HG02623 (cell line): ENCODE results near the gene TTI1.

Source experiments
- ATAC-seq: cut with Tn5 transposase; IDR thresholded peaks from one replicate; pipeline ENCODE4 v1.9.1; 2021; ENCODE audit warnings: moderate library complexity; ENCODE audit not compliant: unreplicated experiment

Gene TTI1

GRCh38 chr20:37989601-37990295 lies 43.5 kb downstream of the TTI1 start:
- ATAC-seq = no peak

- ATAC-seq = no peak
Observed at GRCh38 chr20:37988306-37988954, 44.8 kb downstream of the TTI1 start.

GRCh38 chr20:37987602-37988290 lies 45.5 kb downstream of the TTI1 start:
- no peak for ATAC-seq

DNA sequence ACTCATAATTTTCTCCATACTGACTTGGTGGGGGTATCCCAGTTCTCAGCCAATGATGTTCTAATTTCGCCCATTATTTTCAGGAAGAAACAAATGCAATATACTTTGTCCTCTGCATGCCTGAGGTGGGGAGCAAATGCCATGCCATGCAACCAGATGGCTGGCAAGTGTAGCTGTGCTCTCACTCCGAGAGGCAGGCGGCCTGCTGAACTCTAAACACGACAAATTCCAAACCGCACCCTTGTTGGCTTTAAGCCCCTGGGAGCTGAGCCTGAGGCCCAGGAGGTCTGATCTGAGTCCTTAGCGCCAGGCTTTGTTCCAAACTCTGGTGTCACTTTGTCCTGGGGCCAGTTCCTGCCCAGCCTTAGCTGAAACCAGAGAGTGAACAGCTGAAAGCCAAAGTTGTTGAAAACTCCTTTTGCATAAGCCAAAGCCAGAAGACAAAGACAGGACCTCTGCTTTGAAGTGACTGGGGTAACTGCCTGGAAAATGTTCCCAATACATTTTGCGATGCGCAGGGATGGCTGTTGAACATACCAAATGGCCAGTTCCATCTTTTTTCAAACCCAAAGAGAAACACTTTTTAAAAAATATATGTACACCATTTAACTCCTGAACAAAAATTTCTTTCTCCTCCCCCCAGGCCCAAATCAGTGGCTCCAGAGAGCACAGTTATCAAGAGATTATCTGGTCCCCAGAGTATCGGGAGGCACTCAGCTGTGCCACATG lies 46.2 kb downstream of the TTI1 start:
- no peak for ATAC-seq

- no peak for ATAC-seq
Observed at GRCh38 chr20:37986044-37986858, 47.0 kb downstream of the TTI1 start.

GRCh38 chr20:37984018-37984785 lies 49.1 kb downstream of the TTI1 start:
- no peak for ATAC-seq

DNA sequence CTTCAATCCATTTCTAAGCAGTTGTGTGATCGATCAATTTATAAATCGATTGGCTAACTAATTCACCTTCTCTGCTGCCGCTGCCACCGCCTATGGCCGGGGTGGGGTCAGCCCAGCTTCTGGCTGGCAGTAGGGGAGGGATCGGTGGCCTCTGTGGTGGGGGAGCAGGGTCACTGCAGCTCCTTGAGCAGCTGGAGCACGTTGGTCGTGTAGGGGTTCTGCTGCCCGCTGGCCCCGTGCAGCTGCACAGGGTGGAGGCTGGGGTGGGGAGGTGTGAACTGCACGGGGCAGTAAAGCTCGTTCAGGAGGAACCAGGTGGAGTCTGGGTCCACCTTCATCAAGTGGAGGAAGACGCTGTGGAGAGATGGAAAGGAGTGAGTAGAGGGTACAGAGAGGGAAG lies 50.0 kb downstream of the TTI1 start:
- ATAC-seq = no peak

DNA sequence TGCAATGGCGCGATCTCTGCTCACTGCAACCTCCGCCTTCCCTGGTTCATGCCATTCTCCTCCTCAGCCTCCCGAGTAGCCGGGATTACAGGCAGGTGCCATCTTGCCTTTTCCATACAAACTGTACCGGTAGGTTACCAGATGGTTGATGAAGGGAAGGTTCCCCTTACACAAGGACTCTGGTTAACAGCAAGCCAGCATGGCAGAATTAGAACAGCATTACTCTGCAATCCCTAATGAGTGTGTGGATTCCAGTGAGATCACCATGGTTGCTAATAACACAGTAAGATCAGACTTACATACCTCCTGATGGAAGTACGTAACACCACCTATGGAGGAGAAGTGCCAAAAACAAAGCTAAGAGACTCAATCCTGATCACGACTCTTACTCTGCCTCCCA lies 51.7 kb downstream of the TTI1 start:
- ATAC-seq = no peak

DNA sequence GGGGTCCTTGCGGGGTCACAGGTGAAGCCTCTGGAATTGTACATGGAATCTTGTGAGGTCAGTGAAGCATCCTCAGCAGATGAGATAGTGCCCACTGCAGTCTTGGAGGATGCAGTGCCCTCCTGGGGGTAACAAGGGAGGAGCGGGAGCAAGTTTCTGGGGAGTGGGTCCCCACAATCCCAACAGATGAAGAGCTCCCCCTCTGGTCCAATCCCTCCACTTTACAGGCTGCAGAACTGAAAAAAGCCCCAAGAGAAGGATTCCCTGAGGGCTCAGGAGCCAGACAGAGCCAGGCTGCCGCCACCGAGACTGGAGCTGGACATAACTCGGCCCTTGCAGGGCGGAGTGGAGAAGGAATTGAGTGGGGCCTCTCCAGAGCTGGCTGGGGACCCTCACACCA lies 52.4 kb downstream of the TTI1 start:
- ATAC-seq = no peak

DNA sequence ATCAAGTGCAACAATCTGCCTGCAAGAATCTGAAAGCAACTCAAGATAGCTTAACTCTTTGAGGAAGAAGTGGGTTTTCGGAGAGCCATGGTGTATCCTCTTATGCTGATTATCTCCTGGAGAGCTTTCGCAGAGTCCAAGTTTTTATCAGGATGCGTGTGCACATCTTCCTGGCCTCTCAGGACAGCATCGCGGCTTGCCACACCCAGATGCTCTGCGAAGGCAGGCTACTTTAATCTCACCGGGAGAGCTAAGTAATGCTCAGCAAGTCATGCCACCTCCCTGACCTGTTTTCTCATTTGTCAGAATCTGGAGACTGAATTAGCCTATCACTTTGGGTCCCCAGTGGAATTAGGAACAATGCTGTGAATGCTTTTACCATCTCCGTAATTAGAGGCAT lies 52.9 kb downstream of the TTI1 start:
- ATAC-seq = no peak

DNA sequence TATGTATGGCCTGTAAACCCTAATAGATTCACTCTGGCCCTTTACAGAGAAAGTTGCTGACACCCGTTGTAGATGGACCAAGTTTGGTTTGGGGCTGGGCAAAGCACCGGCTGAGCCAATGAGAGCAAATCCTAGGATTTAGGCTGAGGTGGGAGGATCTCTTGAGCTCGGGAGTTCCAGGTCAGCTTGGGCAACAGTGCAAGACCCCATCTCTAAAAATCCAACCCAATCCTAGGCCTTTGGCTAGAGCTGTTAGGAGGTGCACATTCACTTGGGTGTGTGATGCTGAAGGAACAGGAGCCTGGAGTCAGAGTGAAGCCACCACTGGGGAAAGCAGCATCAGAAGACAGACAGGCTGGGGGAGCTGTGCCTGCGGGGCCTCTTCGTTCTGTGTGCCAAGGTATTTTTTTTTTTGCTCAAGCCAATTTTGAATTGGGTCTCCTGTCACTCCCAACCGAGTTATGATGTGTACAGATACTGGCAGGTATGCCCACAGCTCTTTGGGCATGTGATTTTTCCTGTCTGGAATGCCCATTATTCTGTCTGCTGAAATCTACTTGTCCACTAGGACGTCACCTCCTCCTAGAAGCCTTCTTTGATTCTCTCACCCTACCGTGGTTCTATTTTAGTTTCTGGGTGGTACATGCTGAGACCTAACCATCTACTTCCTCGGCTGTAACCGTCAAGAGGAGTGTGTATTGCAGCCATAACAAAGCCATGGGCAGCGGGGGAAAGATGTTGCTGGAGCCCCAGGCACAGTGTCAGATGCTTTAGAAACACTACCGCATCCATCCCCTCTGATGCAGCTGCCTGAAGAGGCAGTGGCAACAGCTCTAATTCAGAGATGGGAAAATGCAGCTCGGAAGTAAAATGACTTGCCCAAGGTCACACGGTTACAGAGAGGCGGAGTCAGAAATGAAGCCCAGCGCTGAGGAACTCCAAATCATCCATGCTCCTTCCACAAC lies 54.0 kb downstream of the TTI1 start:
- ATAC-seq = no peak

DNA sequence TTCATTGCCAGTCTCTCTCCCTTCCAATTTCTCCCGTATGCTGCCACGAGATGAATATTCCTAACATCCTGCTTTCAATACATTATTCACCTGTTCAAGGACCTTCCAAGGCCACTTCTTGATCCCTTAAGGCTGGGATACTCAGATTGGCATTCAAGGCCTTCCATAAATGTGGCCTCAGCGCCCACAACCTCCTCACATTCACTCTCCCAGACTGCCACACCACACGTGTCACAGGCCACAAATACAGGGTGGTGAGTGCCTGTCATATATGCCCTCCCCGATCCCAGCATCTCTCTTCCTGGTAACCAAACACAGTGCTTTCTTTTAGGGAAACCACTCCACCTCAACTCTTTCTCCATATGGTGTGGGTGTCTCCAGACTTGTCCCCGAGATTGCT lies 55.5 kb downstream of the TTI1 start:
- no peak for ATAC-seq

GRCh38 chr20:37977338-37977737 lies 55.9 kb downstream of the TTI1 start:
- no peak for ATAC-seq

GRCh38 chr20:37976887-37977286 lies 56.4 kb downstream of the TTI1 start:
- ATAC-seq = no peak

GRCh38 chr20:37973059-37973910 lies 60.0 kb downstream of the TTI1 start:
- no peak for ATAC-seq

- no peak for ATAC-seq
Observed at GRCh38 chr20:37972256-37973058, 60.8 kb downstream of the TTI1 start.

DNA sequence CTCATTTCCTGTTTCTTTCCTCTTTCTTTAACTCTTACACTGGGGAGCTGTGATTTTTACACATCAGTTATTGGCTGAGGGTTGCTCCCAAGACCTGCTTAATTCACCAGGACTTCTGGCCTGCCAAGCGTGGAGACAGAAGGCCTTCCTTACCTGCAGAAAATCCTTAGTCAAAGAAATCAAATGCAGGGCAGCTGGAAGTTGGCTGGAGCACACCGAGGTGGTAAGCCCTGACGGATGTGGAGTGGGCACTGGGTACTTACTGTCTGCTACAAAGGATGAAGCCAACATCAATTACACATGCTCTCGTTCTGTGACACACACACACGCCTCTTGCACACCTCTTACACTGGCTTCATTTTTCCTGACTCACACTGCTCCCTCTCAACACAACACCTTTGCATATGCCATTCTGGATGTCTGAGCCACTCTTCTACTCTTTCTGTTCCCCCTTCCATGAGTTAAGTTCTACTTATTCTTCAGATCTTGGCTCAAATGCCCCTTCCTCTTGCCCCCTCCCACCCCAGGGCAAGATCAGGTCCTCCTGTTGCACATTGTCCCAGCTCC lies 61.6 kb downstream of the TTI1 start:
- ATAC-seq = no peak
